ACC112 (cell line): Measurements from ENCODE around the gene KCNN1.
"Not testable (repeated sequence)": the region's sequence is repeated elsewhere in the genome, so short reads cannot be mapped to it uniquely, and the experiment has no call there.

Experiments used
- H2AFZ ChIP-seq: fragments of 200-600 bp; sonication (generic); one replicate; pipeline ENCODE4 v1.6.0; 2017; ENCODE audit warnings: antibody characterized with exemption, low read length; ENCODE audit not compliant: unreplicated experiment
- H3K27ac ChIP-seq: fragments of 200-600 bp; sonication (generic); 2 replicates; pipeline ENCODE4 v1.5.1; 2014; ENCODE audit warnings: low read depth, mild to moderate bottlenecking, antibody characterized with exemption, low read length, moderate library complexity
- H3K27me3 ChIP-seq: fragments of 200-600 bp; sonication (generic); 2 replicates; pipeline ENCODE4 v1.6.1; 2014; ENCODE audit warnings: mild to moderate bottlenecking, antibody characterized with exemption, low read length, moderate library complexity, mixed read lengths; ENCODE audit not compliant: insufficient read depth
- H3K36me3 ChIP-seq: fragments of 200-600 bp; sonication (generic); 2 replicates; pipeline ENCODE4 v1.6.1; 2016; ENCODE audit warnings: mild to moderate bottlenecking, antibody characterized with exemption, low read length, moderate library complexity, mixed read lengths; ENCODE audit not compliant: insufficient read depth
- H3K4me1 ChIP-seq: fragments of 200-600 bp; sonication (generic); one replicate; pipeline ENCODE4 v1.6.1; 2016; ENCODE audit warnings: low read length, mixed read lengths; ENCODE audit not compliant: insufficient read depth, unreplicated experiment, control insufficient read depth
- H3K4me3 ChIP-seq: fragments of 200-600 bp; sonication (generic); 2 replicates; pipeline ENCODE4 v1.5.1; 2014; ENCODE audit warnings: mild to moderate bottlenecking, low read depth, low read length
- H3K79me2 ChIP-seq: fragments of 200-600 bp; sonication (generic); one replicate; pipeline ENCODE4 v1.6.0; 2016; ENCODE audit warnings: low read length; ENCODE audit not compliant: control insufficient read depth, unreplicated experiment, insufficient read depth

The KCNN1 gene

DNA sequence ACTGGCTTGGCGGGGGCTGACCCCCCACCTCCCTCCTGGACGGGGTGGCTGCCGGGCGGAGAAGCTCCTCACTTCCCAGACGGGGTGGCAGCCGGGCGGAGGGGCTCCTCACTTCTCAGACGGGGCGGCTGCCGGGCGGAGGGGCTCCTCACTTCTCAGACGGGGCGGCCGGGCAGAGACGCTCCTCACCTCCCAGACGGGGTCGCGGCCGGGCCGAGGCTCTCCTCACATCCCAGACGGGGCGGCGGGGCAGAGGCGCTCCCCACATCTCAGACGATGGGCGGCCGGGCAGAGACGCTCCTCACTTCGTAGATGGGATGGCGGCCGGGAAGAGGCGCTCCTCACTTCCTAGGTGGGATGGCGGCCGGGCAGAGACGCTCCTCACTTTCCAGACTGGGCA, 38.8 kb downstream of the KCNN1 start:
- not testable (repeated sequence) for H3K36me3 ChIP-seq, H3K27ac ChIP-seq, H2AFZ ChIP-seq, H3K4me1 ChIP-seq, H3K27me3 ChIP-seq, H3K4me3 ChIP-seq
- H3K79me2 ChIP-seq: peaks cover 23% of the 10 kb centered on the region

- H3K27ac ChIP-seq: 0 out of 2 replicates have a peak overlapping the region, but pooled peaks have one; percentile 8
- no peak overlapping the region for H2AFZ ChIP-seq
- H3K36me3 ChIP-seq: no peaks in the 10 kb centered on the region; the same call in 1 of the 2 replicates
- no peaks in the 10 kb centered on the region for H3K27me3 ChIP-seq
- H3K79me2 ChIP-seq: peaks cover 12% of the 10 kb centered on the region
- H3K4me3 ChIP-seq: peak overlapping the region; percentile 66
- H3K4me1 ChIP-seq: peaks cover 10% of the 10 kb centered on the region
Measured at GRCh38 chr19:18007044-18007916, 40.4 kb downstream of the KCNN1 start.

DNA sequence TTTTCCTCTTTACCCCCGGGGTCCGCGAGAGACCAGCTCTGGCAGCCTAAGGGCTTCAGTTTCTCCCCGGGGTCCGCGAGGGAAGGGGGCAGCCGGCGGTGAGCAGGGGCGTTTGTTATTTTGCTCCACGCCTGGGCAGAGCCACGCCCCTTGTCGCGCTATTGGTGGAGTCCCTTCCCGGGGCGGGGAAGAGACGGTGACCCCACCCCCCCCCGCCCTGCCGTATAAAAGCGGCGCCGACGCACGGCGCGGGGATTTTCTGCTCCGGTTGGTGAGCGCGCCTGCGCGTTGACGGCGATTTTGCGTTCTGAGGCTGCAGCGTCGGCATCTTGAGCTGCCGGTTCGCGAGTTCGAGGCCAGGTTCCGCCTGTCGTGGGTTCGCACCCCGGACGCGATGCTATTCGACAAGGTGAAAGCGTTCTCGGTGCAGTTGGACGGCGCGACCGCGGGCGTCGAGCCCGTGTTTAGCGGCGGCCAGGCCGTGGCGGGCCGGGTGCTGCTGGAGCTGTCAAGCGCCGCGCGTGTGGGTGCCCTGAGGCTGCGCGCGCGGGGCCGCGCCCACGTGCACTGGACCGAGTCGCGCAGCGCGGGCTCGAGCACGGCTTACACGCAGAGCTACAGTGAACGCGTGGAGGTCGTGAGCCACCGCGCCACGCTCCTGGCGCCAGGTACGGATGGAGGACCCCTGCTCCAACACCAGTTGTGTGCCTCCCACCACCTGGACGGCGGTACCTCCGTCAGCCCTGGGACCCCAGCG, 41.2 kb downstream of the KCNN1 start, which contains the start of gene ARRDC2:
TSS of gene ARRDC2 (plus strand) at position 254 of the 757 bp plus-strand sequence. CDS start at position 395, 141 bp downstream.
- H3K79me2 ChIP-seq: peaks cover 6% of the 10 kb centered on the region
- H2AFZ ChIP-seq: no peak within 1 kb of the TSS
- peak within 1 kb of the TSS; percentile 74 for H3K4me3 ChIP-seq
- peaks cover 1% of the 10 kb centered on the region; the same call in 1 of the 2 replicates for H3K36me3 ChIP-seq
- peaks cover 10% of the 10 kb centered on the region for H3K4me1 ChIP-seq
- no peaks in the 10 kb centered on the region for H3K27me3 ChIP-seq
- 0 out of 2 replicates have a peak within 1 kb of the TSS, but pooled peaks have one; percentile 8 for H3K27ac ChIP-seq

DNA sequence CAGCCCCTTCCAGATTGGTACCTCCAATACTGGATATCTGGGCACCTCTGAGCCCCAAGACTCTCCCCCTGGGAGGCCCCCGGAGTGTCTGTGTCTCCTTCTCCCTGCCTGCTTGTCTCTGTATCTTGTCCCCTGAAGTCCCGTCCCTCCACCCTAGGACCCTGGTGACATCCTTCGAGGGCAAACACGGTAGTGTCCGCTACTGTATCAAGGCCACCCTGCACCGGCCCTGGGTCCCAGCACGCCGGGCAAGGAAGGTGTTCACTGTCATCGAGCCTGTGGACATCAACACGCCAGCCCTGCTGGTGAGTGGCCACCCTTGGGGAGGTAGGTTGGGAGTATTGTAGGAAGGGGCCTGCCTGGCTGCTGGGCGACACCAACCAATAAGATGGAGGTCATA, 41.9 kb downstream of the KCNN1 start:
- peaks cover 6% of the 10 kb centered on the region; the same call in 1 of the 2 replicates for H3K36me3 ChIP-seq
- peaks cover 10% of the 10 kb centered on the region for H3K4me1 ChIP-seq
- peak overlapping the region; percentile 74 for H3K4me3 ChIP-seq
- H3K27me3 ChIP-seq: no peaks in the 10 kb centered on the region
- H2AFZ ChIP-seq: no peak overlapping the region
- H3K79me2 ChIP-seq: peaks cover 5% of the 10 kb centered on the region
- no peak overlapping the region for H3K27ac ChIP-seq

- Histone ChIP-seq H3K79me2 (peaks cover 5% of the 10 kb centered on the region), H2AFZ (no peak overlapping the region), H3K27me3 (no peaks in the 10 kb centered on the region), H3K4me3 (peak overlapping the region; percentile 74), H3K4me1 (peaks cover 10% of the 10 kb centered on the region), H3K27ac (no peak overlapping the region), H3K36me3 (peaks cover 6% of the 10 kb centered on the region; the same call in 1 of the 2 replicates)
Measured at GRCh38 chr19:18009412-18010066, 42.6 kb downstream of the KCNN1 start.

DNA sequence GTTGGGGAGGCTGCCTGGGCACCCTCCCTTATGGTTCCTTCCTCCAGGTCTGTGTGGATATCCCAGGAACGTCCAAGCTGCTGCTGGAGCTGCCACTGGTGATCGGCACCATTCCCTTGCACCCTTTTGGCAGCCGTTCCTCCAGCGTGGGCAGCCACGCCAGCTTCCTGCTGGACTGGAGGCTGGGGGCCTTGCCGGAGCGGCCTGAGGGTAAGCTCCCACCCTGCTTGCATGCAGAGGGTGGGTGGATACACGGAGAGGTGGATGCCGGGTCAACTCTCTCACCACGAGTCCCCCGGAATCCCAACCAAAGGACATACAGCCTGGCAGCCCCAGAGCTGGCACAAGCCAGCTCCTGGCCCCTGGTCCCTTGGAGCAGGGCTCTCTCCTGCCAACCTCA, 43.2 kb downstream of the KCNN1 start:
- Histone ChIP-seq H3K79me2 (peaks cover 5% of the 10 kb centered on the region), H3K36me3 (peaks cover 6% of the 10 kb centered on the region; the same call in 1 of the 2 replicates), H2AFZ (no peak overlapping the region), H3K4me3 (no peak overlapping the region), H3K27ac (no peak overlapping the region), H3K27me3 (no peaks in the 10 kb centered on the region), H3K4me1 (peaks cover 10% of the 10 kb centered on the region)

DNA sequence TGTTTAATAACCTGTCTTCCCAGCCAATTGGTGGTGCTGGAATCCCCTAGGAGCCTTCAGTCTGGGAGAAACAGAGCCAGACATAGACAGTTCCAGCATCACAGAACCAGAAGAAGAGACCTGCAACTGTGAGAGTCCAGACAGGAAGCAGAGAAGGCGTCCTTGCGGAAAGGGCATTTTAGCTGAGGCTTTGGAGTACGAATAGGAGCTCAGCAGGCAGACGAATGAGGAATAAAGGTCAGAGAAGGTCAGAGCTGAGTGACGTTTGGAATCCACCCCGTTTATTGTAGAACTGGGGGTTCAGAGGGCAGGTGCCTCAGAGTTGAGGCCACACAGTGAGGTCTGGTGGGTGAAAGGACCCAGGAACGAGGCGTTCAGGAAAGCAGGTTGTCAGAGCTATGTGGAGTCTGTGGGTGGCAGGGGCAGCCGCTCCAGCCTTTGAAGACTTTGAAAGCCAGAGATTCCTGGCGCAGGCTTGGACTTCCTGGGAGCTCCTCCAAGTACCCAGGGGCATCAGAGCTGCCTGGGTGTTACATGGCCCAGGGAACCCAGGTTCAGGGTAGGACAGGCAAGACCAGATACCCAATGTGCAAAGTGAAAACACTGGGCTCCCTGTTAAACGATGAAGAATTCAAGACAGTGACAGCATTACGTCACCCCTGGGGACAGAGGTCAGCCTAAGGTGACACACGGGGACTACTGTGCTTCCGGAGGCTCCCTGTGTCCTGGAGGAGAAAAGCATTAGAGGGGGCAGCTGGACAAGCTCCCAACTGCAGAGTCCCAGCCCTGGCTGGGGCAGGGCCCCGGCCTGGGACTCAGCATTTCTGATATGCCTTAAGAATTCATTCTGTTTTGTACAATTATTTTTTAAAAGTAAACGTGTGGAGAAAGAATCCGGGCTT, 46.6 kb downstream of the KCNN1 start:
- Histone ChIP-seq H3K27ac (no peak overlapping the region), H3K36me3 (peaks cover 6% of the 10 kb centered on the region; the same call in 1 of the 2 replicates), H2AFZ (no peak overlapping the region), H3K27me3 (no peaks in the 10 kb centered on the region), H3K4me1 (peaks cover 18% of the 10 kb centered on the region), H3K79me2 (peaks cover 4% of the 10 kb centered on the region), H3K4me3 (no peak overlapping the region)

- Histone ChIP-seq H3K27ac (no peak overlapping the region), H3K27me3 (no peaks in the 10 kb centered on the region), H3K36me3 (peaks cover 6% of the 10 kb centered on the region; the same call in 1 of the 2 replicates), H3K4me1 (peaks cover 14% of the 10 kb centered on the region), H3K4me3 (no peak overlapping the region), H3K79me2 (no peaks in the 10 kb centered on the region), H2AFZ (no peak overlapping the region)
Measured at GRCh38 chr19:18014197-18014596, 47.3 kb downstream of the KCNN1 start.

DNA sequence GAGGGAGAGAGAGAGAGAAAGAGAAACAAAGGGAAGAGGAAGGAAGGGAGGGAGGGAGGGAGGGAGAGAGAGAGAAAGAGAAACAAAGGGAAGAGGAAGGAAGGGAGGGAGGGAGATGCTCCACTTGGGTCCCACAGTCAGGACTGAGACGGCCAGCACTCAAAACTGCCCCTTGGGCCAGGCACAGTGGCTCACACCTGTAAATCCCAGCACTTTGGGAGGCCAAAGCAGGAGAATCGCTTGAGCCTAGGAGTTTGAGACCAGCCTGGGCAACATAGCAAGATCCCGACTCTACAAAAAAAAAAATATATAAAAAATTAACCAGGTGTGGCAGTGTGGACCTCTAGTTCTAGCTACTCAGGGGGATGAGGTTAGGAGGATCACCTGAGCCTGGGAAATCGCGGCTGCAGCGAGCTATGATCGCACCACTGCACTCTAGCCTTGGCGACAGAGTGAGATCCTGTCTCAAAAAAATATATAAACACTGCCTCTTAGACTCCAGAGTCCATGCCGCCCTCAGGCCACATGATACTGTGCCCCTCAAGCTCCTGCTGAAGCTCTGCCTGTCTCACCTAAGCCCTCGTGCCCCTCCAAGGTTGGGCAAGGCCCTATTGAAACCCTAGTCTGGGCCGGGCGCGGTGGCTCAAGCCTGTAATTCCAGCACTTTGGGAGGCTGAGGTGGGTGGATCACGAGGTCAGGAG, 49.5 kb downstream of the KCNN1 start:
- peaks cover 6% of the 10 kb centered on the region; the same call in 1 of the 2 replicates for H3K36me3 ChIP-seq
- no peak overlapping the region for H3K4me3 ChIP-seq
- H3K27ac ChIP-seq: no peak overlapping the region
- H2AFZ ChIP-seq: no peak overlapping the region
- no peaks in the 10 kb centered on the region for H3K79me2 ChIP-seq
- no peaks in the 10 kb centered on the region for H3K27me3 ChIP-seq
- H3K4me1 ChIP-seq: peaks cover 28% of the 10 kb centered on the region
